Liver (tissue), 9 donors: ENCODE data around the gene GGN. TPM values are rescaled to one million over a fixed set of nuclear protein-coding genes. Genes with fewer than 3 reads are reported as not detected.

ENCODE experiments used
- DNase-seq: peaks from one replicate; pipeline ENCODE4 v3.0.0-alpha.2; 2017; ENCODE audit warnings: low spot score
- H3K27ac ChIP-seq, 2 donors: one replicate each; pipeline ENCODE4 v1.7.0; 2013; ENCODE audit warnings: inconsistent platforms in 2 of 2, low read length in 2 of 2, control low read depth in 1 of 2, low read depth in 1 of 2, mild to moderate bottlenecking in 1 of 2
- H3K27me3 ChIP-seq, 4 donors: one replicate each; pipeline versions ENCODE4 v1.6.1 to v1.7.0; 2013; ENCODE audit warnings: low read length in 3 of 4, inconsistent platforms in 1 of 4, mild to moderate bottlenecking in 1 of 4, moderate library complexity in 1 of 4; ENCODE audit not compliant: control insufficient read depth in 4 of 4, insufficient read depth in 4 of 4
- H3K36me3 ChIP-seq, 4 donors: one replicate each; pipeline versions ENCODE4 v1.6.1 to v1.7.0; 2013; ENCODE audit warnings: low read length in 3 of 4, mild to moderate bottlenecking in 3 of 4, low read depth in 1 of 4, moderate library complexity in 1 of 4; ENCODE audit not compliant: control insufficient read depth in 4 of 4, insufficient read depth in 3 of 4
- H3K4me1 ChIP-seq, 4 donors: one replicate each; pipeline versions ENCODE4 v1.6.1 to v1.7.0; 2013; ENCODE audit warnings: low read length in 3 of 4, mild to moderate bottlenecking in 3 of 4, moderate library complexity in 1 of 4; ENCODE audit not compliant: control insufficient read depth in 4 of 4, insufficient read depth in 4 of 4
- H3K4me3 ChIP-seq, 3 donors: one replicate each; pipeline versions ENCODE4 v1.6.1 to v1.7.0; 2013; ENCODE audit warnings: low read length in 3 of 3, control low read depth in 1 of 3, low read depth in 1 of 3, mild to moderate bottlenecking in 1 of 3
- H3K9ac ChIP-seq, 2 donors: one replicate each; pipeline ENCODE4 v1.7.0; 2013; ENCODE audit warnings: low read length in 2 of 2, mild to moderate bottlenecking in 2 of 2, moderate library complexity in 2 of 2, control low read depth in 1 of 2, low read depth in 1 of 2
- H3K9me3 ChIP-seq, 4 donors: one replicate each; pipeline versions ENCODE4 v1.6.1 to v1.7.0; 2013; ENCODE audit warnings: low read length in 3 of 4; ENCODE audit not compliant: control insufficient read depth in 4 of 4
- EGR1 ChIP-seq, 2 donors: IDR thresholded peaks; 2 replicates each; pipeline ENCODE4 v1.6.1; 2016 to 2018; ENCODE audit warnings: antibody characterized with exemption in 2 of 2, low read depth in 2 of 2
- FOXA1 ChIP-seq: IDR thresholded peaks from 2 replicates; pipeline ENCODE4 v1.6.1; 2016; ENCODE audit warnings: antibody characterized with exemption
- FOXA2 ChIP-seq: IDR thresholded peaks from 2 replicates; pipeline ENCODE4 v1.6.1; 2016; ENCODE audit warnings: antibody characterized with exemption
- GABPA ChIP-seq, 2 donors: IDR thresholded peaks in 1 of 2; conservative IDR thresholded peaks in 1 of 2; 2 replicates each; pipeline ENCODE4 v1.6.1; 2016; ENCODE audit warnings: antibody characterized with exemption in 2 of 2, mild to moderate bottlenecking in 1 of 2, moderate library complexity in 1 of 2
- HNF4A ChIP-seq, 2 donors: conservative IDR thresholded peaks; 2 replicates each; pipeline ENCODE4 v1.6.1; 2016; ENCODE audit warnings: antibody characterized with exemption in 2 of 2, mild to moderate bottlenecking in 2 of 2
- HNF4G ChIP-seq: IDR thresholded peaks from 2 replicates; pipeline ENCODE4 v1.6.1; 2016; ENCODE audit warnings: antibody characterized with exemption
- JUND ChIP-seq, 2 donors: IDR thresholded peaks; 2 replicates each; pipeline ENCODE4 v1.6.1; 2016; ENCODE audit warnings: antibody characterized with exemption in 2 of 2
- NR2F2 ChIP-seq: IDR thresholded peaks from 2 replicates; pipeline ENCODE4 v1.6.1; 2016; ENCODE audit warnings: antibody characterized with exemption
- RAD21 ChIP-seq, 2 donors: IDR thresholded peaks; 2 replicates each; pipeline ENCODE4 v1.6.1; 2016; ENCODE audit warnings: antibody characterized with exemption in 2 of 2, mild to moderate bottlenecking in 2 of 2
- RXRA ChIP-seq, 2 donors: IDR thresholded peaks; 2 replicates each; pipeline ENCODE4 v1.6.1; 2017 to 2018; ENCODE audit warnings: antibody characterized with exemption in 2 of 2, mild to moderate bottlenecking in 1 of 2
- SP1 ChIP-seq: IDR thresholded peaks from 2 replicates; pipeline ENCODE4 v1.6.1; 2018; ENCODE audit warnings: antibody characterized with exemption, mild to moderate bottlenecking
- TAF1 ChIP-seq: conservative IDR thresholded peaks from 2 replicates; pipeline ENCODE4 v1.6.1; 2016; ENCODE audit warnings: antibody characterized with exemption, mild to moderate bottlenecking
- WGBS: extraction: QIAGEN DNeasy Blood & Tissue Kit; methylation state at CpG from one replicate; pipeline ENCODE4 v1.1.7; 2013; 5-methylcytosine and 5-hydroxymethylcytosine counted together
- polyA plus RNA-seq, 2 donors: library from polyadenylated mRNA; stranded (reverse) in 1 of 2; unstranded in 1 of 2; fragments of 200-250 nt in 1 of 2; fragments of >200 nt in 1 of 2; fragmentation: Nextera tagmentation in 1 of 2; extraction: Ambion mirVana in 1 of 2; gene quantifications; one replicate each; pipeline versions ENCODE4 v1.2.1 to v1.2.3, GENCODE V29; 2013 to 2015
- total RNA-seq, 2 donors: library from RNA; depleted of rRNA; stranded (reverse); fragments of >200 nt; gene quantifications; one replicate each; pipeline ENCODE4 v1.2.3, GENCODE V29; 2014
- TF ChIP-seq, protein P1 (sequence below): IDR thresholded peaks from 2 replicates; pipeline ENCODE4 v1.6.1; 2016; ENCODE audit warnings: antibody characterized with exemption, mild to moderate bottlenecking
- TF ChIP-seq, protein P2 (sequence below): IDR thresholded peaks from 2 replicates; pipeline ENCODE4 v1.6.1; 2016; ENCODE audit warnings: antibody characterized with exemption
- TF ChIP-seq, protein P3 (sequence below): IDR thresholded peaks from 2 replicates; pipeline ENCODE4 v1.6.1; 2016; ENCODE audit warnings: antibody characterized with exemption
- TF ChIP-seq, protein P4 (sequence below): IDR thresholded peaks from 2 replicates; pipeline ENCODE4 v1.6.1; 2016; ENCODE audit warnings: antibody characterized with exemption
- TF ChIP-seq, protein P5 (sequence below): fragments of 150-350 bp; IDR thresholded peaks from 2 replicates; pipeline ENCODE4 v1.5.1; 2017; ENCODE audit warnings: improper control_type of control experiment, low read depth, low read length; ENCODE audit not compliant: missing input control
- donor health status: healthy.
- donor health status: healthy.
- donor health status: healthy.
- donor health status: healthy.
- donor health status: healthy.

The GGN gene
- total and polyA plus RNA-seq, 4 donors = not detected

DNA sequence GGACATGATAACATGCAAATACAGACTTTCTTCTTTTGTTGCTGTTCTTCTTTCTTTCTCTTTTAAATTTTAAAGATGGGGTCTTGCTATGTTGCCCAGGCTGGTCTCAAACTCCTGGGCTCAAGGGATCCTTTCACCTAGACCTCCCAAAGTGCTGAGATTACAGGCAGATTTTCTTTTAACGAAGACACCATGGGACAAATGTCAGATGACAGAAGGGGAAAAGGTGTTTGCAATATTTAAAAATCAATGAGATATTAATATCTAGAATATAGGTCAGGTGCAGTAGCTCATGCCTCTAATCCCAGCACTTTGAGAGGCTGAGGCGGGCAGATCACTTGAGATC is 42.0 kb upstream of the GGN start:
- peaks cover 0 to 9% (median 4%) of the 10 kb centered on the region in 4 donors for H3K27me3 ChIP-seq
- H3K9ac ChIP-seq = no peak overlapping the region
- no peak for DNase-seq
- H3K36me3 ChIP-seq = no peaks in the 10 kb centered on the region
- H3K27ac ChIP-seq = no peak overlapping the region
- no peaks in the 10 kb centered on the region for H3K9me3 ChIP-seq
- H3K4me3 ChIP-seq = no peak overlapping the region
- TF ChIP-seq, protein P1, sequence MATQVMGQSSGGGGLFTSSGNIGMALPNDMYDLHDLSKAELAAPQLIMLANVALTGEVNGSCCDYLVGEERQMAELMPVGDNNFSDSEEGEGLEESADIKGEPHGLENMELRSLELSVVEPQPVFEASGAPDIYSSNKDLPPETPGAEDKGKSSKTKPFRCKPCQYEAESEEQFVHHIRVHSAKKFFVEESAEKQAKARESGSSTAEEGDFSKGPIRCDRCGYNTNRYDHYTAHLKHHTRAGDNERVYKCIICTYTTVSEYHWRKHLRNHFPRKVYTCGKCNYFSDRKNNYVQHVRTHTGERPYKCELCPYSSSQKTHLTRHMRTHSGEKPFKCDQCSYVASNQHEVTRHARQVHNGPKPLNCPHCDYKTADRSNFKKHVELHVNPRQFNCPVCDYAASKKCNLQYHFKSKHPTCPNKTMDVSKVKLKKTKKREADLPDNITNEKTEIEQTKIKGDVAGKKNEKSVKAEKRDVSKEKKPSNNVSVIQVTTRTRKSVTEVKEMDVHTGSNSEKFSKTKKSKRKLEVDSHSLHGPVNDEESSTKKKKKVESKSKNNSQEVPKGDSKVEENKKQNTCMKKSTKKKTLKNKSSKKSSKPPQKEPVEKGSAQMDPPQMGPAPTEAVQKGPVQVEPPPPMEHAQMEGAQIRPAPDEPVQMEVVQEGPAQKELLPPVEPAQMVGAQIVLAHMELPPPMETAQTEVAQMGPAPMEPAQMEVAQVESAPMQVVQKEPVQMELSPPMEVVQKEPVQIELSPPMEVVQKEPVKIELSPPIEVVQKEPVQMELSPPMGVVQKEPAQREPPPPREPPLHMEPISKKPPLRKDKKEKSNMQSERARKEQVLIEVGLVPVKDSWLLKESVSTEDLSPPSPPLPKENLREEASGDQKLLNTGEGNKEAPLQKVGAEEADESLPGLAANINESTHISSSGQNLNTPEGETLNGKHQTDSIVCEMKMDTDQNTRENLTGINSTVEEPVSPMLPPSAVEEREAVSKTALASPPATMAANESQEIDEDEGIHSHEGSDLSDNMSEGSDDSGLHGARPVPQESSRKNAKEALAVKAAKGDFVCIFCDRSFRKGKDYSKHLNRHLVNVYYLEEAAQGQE = no peak
- TF ChIP-seq FOXA1 = no peak
- TF ChIP-seq, protein P2, sequence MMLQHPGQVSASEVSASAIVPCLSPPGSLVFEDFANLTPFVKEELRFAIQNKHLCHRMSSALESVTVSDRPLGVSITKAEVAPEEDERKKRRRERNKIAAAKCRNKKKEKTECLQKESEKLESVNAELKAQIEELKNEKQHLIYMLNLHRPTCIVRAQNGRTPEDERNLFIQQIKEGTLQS = no peak
- TF ChIP-seq, protein P3, sequence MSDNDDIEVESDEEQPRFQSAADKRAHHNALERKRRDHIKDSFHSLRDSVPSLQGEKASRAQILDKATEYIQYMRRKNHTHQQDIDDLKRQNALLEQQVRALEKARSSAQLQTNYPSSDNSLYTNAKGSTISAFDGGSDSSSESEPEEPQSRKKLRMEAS = no peak
- no peak for TF ChIP-seq RAD21 (IDR thresholded peaks at IDR 0.05)
- TF ChIP-seq SP1 = no peak
- no peak for TF ChIP-seq HNF4A (conservative IDR thresholded peaks at IDR 0.05)
- peaks cover 0 to 2% (median 0%) of the 10 kb centered on the region in 4 donors for H3K4me1 ChIP-seq
- 78% methylated on average over 2 of the region's 2 CpGs for WGBS

DNA sequence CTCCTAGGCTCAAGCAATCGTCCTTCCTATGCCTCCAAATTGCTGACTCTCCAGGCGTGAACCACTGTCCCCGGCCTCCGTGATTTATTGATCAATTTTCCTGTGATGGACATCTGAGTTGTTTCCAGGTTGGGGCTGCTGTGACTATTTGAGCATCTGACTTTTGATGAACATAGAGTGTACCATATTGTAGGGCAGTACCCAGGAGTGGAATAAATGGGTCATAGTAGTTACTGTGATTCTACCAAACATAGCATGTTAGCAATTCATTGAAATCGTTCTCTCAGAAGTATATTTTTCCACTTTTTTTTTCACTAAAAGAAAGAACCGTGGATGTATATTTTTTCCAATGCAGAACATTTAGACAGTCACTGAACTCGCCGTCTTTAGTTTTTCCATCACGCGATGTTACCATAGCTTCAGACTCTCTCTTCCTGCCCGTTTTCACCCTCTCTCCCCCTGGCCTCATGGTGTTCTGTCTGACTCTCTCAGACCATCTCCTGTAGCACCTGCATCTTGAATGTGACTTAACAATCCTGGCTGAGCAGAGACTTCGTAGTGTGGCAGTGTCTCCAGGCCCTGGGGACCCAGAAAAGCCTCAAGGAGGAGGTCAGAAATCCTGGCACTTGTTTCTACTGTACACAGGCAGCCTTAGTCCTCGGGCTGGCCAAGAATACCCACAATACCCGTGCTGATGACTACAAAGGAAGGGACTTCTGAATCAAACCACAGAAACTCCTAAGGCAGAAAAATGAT is 41.4 kb upstream of the GGN start:
- no peaks in the 10 kb centered on the region for H3K9me3 ChIP-seq
- H3K36me3 ChIP-seq = no peaks in the 10 kb centered on the region
- no peak overlapping the region for H3K27ac ChIP-seq
- H3K27me3 ChIP-seq = peaks cover 0 to 8% (median under 1%) of the 10 kb centered on the region in 4 donors
- H3K9ac ChIP-seq = no peak overlapping the region
- TF ChIP-seq GABPA (IDR thresholded peaks at IDR 0.05 in 1 of 2, conservative IDR thresholded peaks at IDR 0.05 in 1 of 2) (no peak), SP1 (no peak), RXRA (IDR thresholded peaks at IDR 0.05) (no peak), RAD21 (IDR thresholded peaks at IDR 0.05) (no peak), FOXA1 (no peak), EGR1 (IDR thresholded peaks at IDR 0.05; ENCODE audit: low read depth in 2 of 2) (no peak), HNF4G (no peak), NR2F2 (no peak), FOXA2 (no peak), TAF1 (no peak), HNF4A (conservative IDR thresholded peaks at IDR 0.05) (no peak), JUND (IDR thresholded peaks at IDR 0.05) (no peak)
- TF ChIP-seq, protein P1 = no peak
- TF ChIP-seq, protein P4, sequence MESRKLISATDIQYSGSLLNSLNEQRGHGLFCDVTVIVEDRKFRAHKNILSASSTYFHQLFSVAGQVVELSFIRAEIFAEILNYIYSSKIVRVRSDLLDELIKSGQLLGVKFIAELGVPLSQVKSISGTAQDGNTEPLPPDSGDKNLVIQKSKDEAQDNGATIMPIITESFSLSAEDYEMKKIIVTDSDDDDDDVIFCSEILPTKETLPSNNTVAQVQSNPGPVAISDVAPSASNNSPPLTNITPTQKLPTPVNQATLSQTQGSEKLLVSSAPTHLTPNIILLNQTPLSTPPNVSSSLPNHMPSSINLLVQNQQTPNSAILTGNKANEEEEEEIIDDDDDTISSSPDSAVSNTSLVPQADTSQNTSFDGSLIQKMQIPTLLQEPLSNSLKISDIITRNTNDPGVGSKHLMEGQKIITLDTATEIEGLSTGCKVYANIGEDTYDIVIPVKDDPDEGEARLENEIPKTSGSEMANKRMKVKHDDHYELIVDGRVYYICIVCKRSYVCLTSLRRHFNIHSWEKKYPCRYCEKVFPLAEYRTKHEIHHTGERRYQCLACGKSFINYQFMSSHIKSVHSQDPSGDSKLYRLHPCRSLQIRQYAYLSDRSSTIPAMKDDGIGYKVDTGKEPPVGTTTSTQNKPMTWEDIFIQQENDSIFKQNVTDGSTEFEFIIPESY = no peak
- TF ChIP-seq, protein P3 = no peak
- TF ChIP-seq, protein P5, sequence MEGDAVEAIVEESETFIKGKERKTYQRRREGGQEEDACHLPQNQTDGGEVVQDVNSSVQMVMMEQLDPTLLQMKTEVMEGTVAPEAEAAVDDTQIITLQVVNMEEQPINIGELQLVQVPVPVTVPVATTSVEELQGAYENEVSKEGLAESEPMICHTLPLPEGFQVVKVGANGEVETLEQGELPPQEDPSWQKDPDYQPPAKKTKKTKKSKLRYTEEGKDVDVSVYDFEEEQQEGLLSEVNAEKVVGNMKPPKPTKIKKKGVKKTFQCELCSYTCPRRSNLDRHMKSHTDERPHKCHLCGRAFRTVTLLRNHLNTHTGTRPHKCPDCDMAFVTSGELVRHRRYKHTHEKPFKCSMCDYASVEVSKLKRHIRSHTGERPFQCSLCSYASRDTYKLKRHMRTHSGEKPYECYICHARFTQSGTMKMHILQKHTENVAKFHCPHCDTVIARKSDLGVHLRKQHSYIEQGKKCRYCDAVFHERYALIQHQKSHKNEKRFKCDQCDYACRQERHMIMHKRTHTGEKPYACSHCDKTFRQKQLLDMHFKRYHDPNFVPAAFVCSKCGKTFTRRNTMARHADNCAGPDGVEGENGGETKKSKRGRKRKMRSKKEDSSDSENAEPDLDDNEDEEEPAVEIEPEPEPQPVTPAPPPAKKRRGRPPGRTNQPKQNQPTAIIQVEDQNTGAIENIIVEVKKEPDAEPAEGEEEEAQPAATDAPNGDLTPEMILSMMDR = no peak
- TF ChIP-seq, protein P2 = no peak
- H3K4me3 ChIP-seq = no peak overlapping the region
- peaks cover 0 to 2% (median 0%) of the 10 kb centered on the region in 4 donors for H3K4me1 ChIP-seq
- DNase-seq = no peak
- 54% methylated on average over 14 of the region's 14 CpGs for WGBS
